ENCODE results near the gene SRD5A1.

- TF ChIP-seq TAF7 (optimal IDR thresholded peaks at IDR 0.05; ENCODE audit: borderline replicate concordance, low read depth, low read length) = no peak
- TF ChIP-seq, protein P1, sequence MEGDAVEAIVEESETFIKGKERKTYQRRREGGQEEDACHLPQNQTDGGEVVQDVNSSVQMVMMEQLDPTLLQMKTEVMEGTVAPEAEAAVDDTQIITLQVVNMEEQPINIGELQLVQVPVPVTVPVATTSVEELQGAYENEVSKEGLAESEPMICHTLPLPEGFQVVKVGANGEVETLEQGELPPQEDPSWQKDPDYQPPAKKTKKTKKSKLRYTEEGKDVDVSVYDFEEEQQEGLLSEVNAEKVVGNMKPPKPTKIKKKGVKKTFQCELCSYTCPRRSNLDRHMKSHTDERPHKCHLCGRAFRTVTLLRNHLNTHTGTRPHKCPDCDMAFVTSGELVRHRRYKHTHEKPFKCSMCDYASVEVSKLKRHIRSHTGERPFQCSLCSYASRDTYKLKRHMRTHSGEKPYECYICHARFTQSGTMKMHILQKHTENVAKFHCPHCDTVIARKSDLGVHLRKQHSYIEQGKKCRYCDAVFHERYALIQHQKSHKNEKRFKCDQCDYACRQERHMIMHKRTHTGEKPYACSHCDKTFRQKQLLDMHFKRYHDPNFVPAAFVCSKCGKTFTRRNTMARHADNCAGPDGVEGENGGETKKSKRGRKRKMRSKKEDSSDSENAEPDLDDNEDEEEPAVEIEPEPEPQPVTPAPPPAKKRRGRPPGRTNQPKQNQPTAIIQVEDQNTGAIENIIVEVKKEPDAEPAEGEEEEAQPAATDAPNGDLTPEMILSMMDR (IDR thresholded peaks at IDR 0.05; ENCODE audit: control extremely low read depth in 1 of 3, insufficient read depth in 1 of 3, low read depth in 1 of 3, low read length in 3 of 3) = no peak
- no peak for TF ChIP-seq JUN (IDR thresholded peaks at IDR 0.05; ENCODE audit: low read depth, low read length)
- no peak for TF ChIP-seq TEAD4 (IDR thresholded peaks at IDR 0.05; ENCODE audit: low read depth, low read length)
- TF ChIP-seq TCF12 (IDR thresholded peaks at IDR 0.05; ENCODE audit: low read depth, low read length) = no peak
- TF ChIP-seq SUZ12 (IDR thresholded peaks at IDR 0.05; ENCODE audit: low read length) = no peak
Measured at GRCh38 chr5:6637590-6637989, 4.3 kb downstream of the SRD5A1 start.

Measured in H1 (cell line).